Trophoblast cell (in vitro differentiated cells and primary cell): ENCODE data around the gene ADGRF1.

ENCODE experiments used
- DNase-seq, 2 donors: peaks; one replicate each; pipeline ENCODE4 v3.0.0-alpha.2; 2016
- H2AFZ ChIP-seq: 2 replicates; pipeline ENCODE4 v1.6.1; 2013; ENCODE audit warnings: low read length, moderate library complexity, mild to moderate bottlenecking; ENCODE audit not compliant: insufficient read depth, poor library complexity
- H2AK5ac ChIP-seq: 2 replicates; pipeline ENCODE4 v1.6.1; 2013; ENCODE audit warnings: mild to moderate bottlenecking, low read length
- H2BK120ac ChIP-seq: 2 replicates; pipeline ENCODE4 v1.6.1; 2013; ENCODE audit warnings: low read length, mild to moderate bottlenecking, moderate library complexity; ENCODE audit not compliant: insufficient read depth, poor library complexity
- H2BK12ac ChIP-seq: 2 replicates; pipeline ENCODE4 v1.6.1; 2013; ENCODE audit warnings: mild to moderate bottlenecking, low read length, moderate library complexity
- H2BK5ac ChIP-seq: 2 replicates; pipeline ENCODE4 v1.6.1; 2013; ENCODE audit warnings: low read length, low read depth, moderate library complexity, mild to moderate bottlenecking; ENCODE audit not compliant: poor library complexity
- H3K14ac ChIP-seq: 2 replicates; pipeline ENCODE4 v1.6.1; 2013; ENCODE audit warnings: mild to moderate bottlenecking, low read length
- H3K18ac ChIP-seq: 2 replicates; pipeline ENCODE4 v1.6.1; 2013; ENCODE audit warnings: mild to moderate bottlenecking, low read length
- H3K23ac ChIP-seq: 2 replicates; pipeline ENCODE4 v1.6.1; 2013; ENCODE audit warnings: low read length
- H3K27ac ChIP-seq: 2 replicates; pipeline ENCODE4 v1.5.1; 2013; ENCODE audit warnings: low read depth, mild to moderate bottlenecking, inconsistent platforms, low read length, moderate library complexity
- H3K27me3 ChIP-seq: 2 replicates; pipeline ENCODE4 v1.6.1; 2013; ENCODE audit warnings: inconsistent platforms, mild to moderate bottlenecking, low read length, moderate library complexity; ENCODE audit not compliant: insufficient read depth
- H3K36me3 ChIP-seq, 2 experiments: 1 replicate in 1 of 2; 2 replicates in 1 of 2; pipeline ENCODE4 v1.6.1; 2013; ENCODE audit warnings: low read length in 2 of 2, mild to moderate bottlenecking in 2 of 2, moderate library complexity in 1 of 2; ENCODE audit not compliant: insufficient read depth in 2 of 2, control insufficient read depth in 1 of 2
- H3K4ac ChIP-seq: 2 replicates; pipeline ENCODE4 v1.6.1; 2013; ENCODE audit warnings: low read depth, mild to moderate bottlenecking, low read length, moderate library complexity
- H3K4me1 ChIP-seq, 2 experiments: 1 replicate in 1 of 2; 2 replicates in 1 of 2; pipeline ENCODE4 v1.6.1; 2013; ENCODE audit warnings: low read length in 2 of 2, mild to moderate bottlenecking in 2 of 2, moderate library complexity in 1 of 2; ENCODE audit not compliant: insufficient read depth in 2 of 2, control insufficient read depth in 1 of 2
- H3K4me2 ChIP-seq: 2 replicates; pipeline ENCODE4 v1.6.1; 2013; ENCODE audit warnings: inconsistent platforms, mild to moderate bottlenecking, low read length, moderate library complexity
- H3K4me3 ChIP-seq: 2 replicates; pipeline ENCODE4 v1.5.1; 2013; ENCODE audit warnings: mild to moderate bottlenecking, low read depth, low read length, inconsistent platforms
- H3K79me1 ChIP-seq: one replicate; pipeline ENCODE4 v1.6.1; 2013; ENCODE audit warnings: low read length
- H3K79me2 ChIP-seq: 2 replicates; pipeline ENCODE4 v1.6.1; 2013; ENCODE audit warnings: low read length, mild to moderate bottlenecking; ENCODE audit not compliant: control insufficient read depth, insufficient read depth, poor library complexity
- H3K9ac ChIP-seq: 2 replicates; pipeline ENCODE4 v1.6.1; 2013; ENCODE audit warnings: mild to moderate bottlenecking, low read length
- H3K9me3 ChIP-seq: 2 replicates; pipeline ENCODE4 v1.6.1; 2013; ENCODE audit warnings: low read depth, mild to moderate bottlenecking, control low read depth, inconsistent platforms, low read length; ENCODE audit not compliant: insufficient read depth
- H4K12ac ChIP-seq: 2 replicates; pipeline ENCODE4 v1.6.1; 2013; ENCODE audit warnings: low read depth, mild to moderate bottlenecking, low read length, moderate library complexity
- H4K8ac ChIP-seq: 2 replicates; pipeline ENCODE4 v1.6.1; 2013; ENCODE audit warnings: low read depth, mild to moderate bottlenecking, low read length, moderate library complexity
- H4K91ac ChIP-seq: one replicate; pipeline ENCODE4 v1.6.1; 2013; ENCODE audit warnings: low read depth, mild to moderate bottlenecking, low read length, moderate library complexity
- WGBS: extraction: QIAGEN DNeasy Blood & Tissue Kit; methylation state at CpG from one replicate; pipeline ENCODE4 v1.1.7; 2013; ENCODE audit warnings: missing lambda C conversion rate; ENCODE audit not compliant: insufficient read length, insufficient coverage; ENCODE audit errors: extremely low coverage; 5-methylcytosine and 5-hydroxymethylcytosine counted together

The ADGRF1 gene

DNA sequence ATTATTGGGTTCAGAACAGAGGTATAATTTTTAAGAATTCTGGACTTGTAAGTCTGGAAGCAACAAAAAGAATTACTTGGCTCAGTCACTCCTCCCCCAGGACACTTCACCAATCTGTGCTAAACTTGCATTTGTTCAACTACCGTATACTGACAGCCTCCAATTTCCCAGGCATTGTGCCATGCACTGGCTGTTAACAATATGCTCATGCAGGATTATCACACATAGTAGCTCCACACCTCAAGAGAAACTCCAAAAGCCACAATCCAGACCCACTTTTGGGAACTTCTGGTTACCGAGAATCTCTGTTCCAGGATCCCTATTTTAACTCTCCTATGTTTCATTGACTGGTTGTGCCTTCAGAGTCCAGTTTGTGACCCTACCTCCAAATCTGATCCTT, 7.7 kb downstream of the ADGRF1 start:
- Histone ChIP-seq H3K27ac (no peak overlapping the region), H3K27me3 (no peaks in the 10 kb centered on the region), H3K9ac (no peak overlapping the region), H3K36me3 (no peaks in the 10 kb centered on the region), H3K4me3 (no peak overlapping the region), H2BK12ac (no peak overlapping the region), H3K9me3 (no peaks in the 10 kb centered on the region), H3K14ac (no peak overlapping the region), H2BK120ac (no peak overlapping the region), H3K79me2 (no peaks in the 10 kb centered on the region), H3K23ac (no peak overlapping the region), H3K4me2 (peak overlapping the region; percentile 21), H3K79me1 (no peaks in the 10 kb centered on the region), H2AK5ac (no peak overlapping the region), H2AFZ (no peak overlapping the region), H4K12ac (no peak overlapping the region), H4K91ac (no peak overlapping the region), H3K18ac (no peak overlapping the region), H4K8ac (no peak overlapping the region), H2BK5ac (no peak overlapping the region), H3K4me1 (peaks cover 4 to 7% of the 10 kb centered on the region in 2 experiments), H3K4ac (no peak overlapping the region)
- DNase-seq, result no peak
- WGBS, result no CpG with 5 or more reads among the region's 2 CpGs

- Histone ChIP-seq H3K4ac (no peak overlapping the region), H3K4me2 (no peak overlapping the region), H2BK5ac (no peak overlapping the region), H3K4me3 (no peak overlapping the region), H3K36me3 (no peaks in the 10 kb centered on the region), H3K79me2 (no peaks in the 10 kb centered on the region), H3K18ac (no peak overlapping the region), H2AFZ (no peak overlapping the region), H3K23ac (no peak overlapping the region), H4K91ac (no peak overlapping the region), H3K27ac (no peak overlapping the region), H2AK5ac (no peak overlapping the region), H4K12ac (no peak overlapping the region), H3K4me1 (peaks cover 4 to 7% of the 10 kb centered on the region in 2 experiments), H3K9ac (no peak overlapping the region), H4K8ac (no peak overlapping the region), H3K27me3 (no peaks in the 10 kb centered on the region), H3K9me3 (no peaks in the 10 kb centered on the region), H2BK12ac (no peak overlapping the region), H3K79me1 (no peaks in the 10 kb centered on the region), H3K14ac (no peak overlapping the region), H2BK120ac (no peak overlapping the region)
- no CpG with 5 or more reads among the region's 12 CpGs for WGBS
- no peak for DNase-seq
Observed at GRCh38 chr6:47032974-47033765, 9.0 kb downstream of the ADGRF1 start.

- no peak overlapping the region for H3K9ac ChIP-seq
Observed at GRCh38 chr6:47031656-47032055, 10.5 kb downstream of the ADGRF1 start.

DNA sequence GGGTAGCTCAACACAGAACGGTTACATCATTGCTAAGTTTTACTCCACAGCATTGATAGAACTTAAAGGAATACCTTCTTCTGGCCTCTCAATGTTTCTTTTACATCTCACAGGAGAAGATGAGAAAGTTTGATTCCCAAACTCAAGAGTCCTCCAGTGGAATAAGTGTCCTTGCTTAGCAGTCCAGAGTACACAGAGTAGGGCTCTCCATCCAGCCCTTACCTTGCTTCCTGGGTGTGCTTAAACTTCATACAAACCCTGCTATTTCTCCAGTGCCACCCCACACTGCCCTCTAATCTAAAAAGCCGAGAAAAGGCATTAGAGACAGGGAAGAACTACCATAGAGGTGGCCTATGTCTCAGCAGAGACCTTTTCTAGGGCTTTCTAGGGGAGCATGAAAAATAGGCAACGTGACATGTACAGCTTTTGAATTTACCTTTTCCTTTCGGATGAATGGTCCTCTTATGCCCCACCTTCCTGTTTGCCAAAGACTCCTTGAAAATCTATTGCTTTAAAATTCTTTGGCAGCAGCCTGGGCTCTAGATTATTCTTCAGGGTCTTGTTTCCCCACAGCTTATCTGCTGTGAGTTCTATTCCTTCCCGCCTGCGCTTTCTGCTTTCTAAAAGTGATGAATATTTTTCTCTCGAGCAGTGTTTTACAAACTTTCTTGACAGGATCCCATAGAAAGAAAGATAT, 12.1 kb downstream of the ADGRF1 start:
- no peak overlapping the region for H4K8ac ChIP-seq
- no peaks in the 10 kb centered on the region for H3K36me3 ChIP-seq
- H3K79me1 ChIP-seq, result no peaks in the 10 kb centered on the region
- H2BK120ac ChIP-seq, result no peak overlapping the region
- no peak overlapping the region for H2AFZ ChIP-seq
- no peak overlapping the region for H3K14ac ChIP-seq
- no peak overlapping the region for H3K23ac ChIP-seq
- no peaks in the 10 kb centered on the region for H3K79me2 ChIP-seq
- H4K12ac ChIP-seq, result no peak overlapping the region
- H2BK5ac ChIP-seq, result no peak overlapping the region
- H3K18ac ChIP-seq, result no peak overlapping the region
- WGBS, result no CpG with 5 or more reads among the region's 7 CpGs
- no peak for DNase-seq
- H4K91ac ChIP-seq, result no peak overlapping the region
- H2AK5ac ChIP-seq, result no peak overlapping the region
- no peak overlapping the region for H3K27ac ChIP-seq
- no peak overlapping the region for H3K4ac ChIP-seq
- H3K9ac ChIP-seq, result no peak overlapping the region
- no peaks in the 10 kb centered on the region for H3K9me3 ChIP-seq
- no peaks in the 10 kb centered on the region for H3K27me3 ChIP-seq
- H3K4me2 ChIP-seq, result no peak overlapping the region
- H2BK12ac ChIP-seq, result no peak overlapping the region
- no peak overlapping the region for H3K4me3 ChIP-seq
- peaks cover 3 to 7% of the 10 kb centered on the region in 2 experiments for H3K4me1 ChIP-seq

More at GRCh38 chr6:47031656-47032055, 10.5 kb downstream of the ADGRF1 start:
- no peak overlapping the region for H2AK5ac ChIP-seq
- H3K4me3 ChIP-seq, result no peak overlapping the region
- H2BK5ac ChIP-seq, result no peak overlapping the region
- no peak overlapping the region for H3K18ac ChIP-seq
- H4K12ac ChIP-seq, result no peak overlapping the region
- WGBS, result no CpG with 5 or more reads among the region's 3 CpGs
- no peaks in the 10 kb centered on the region for H3K9me3 ChIP-seq
- no peak overlapping the region for H3K4ac ChIP-seq
- H3K27ac ChIP-seq, result no peak overlapping the region
- H3K79me1 ChIP-seq, result no peaks in the 10 kb centered on the region
- H3K14ac ChIP-seq, result no peak overlapping the region
- no peak overlapping the region for H2BK12ac ChIP-seq
- H3K4me2 ChIP-seq, result no peak overlapping the region
- no peaks in the 10 kb centered on the region for H3K36me3 ChIP-seq
- H3K4me1 ChIP-seq, result peaks cover 4 to 7% of the 10 kb centered on the region in 2 experiments
- DNase-seq, result no peak
- no peaks in the 10 kb centered on the region for H3K27me3 ChIP-seq
- no peaks in the 10 kb centered on the region for H3K79me2 ChIP-seq
- no peak overlapping the region for H2AFZ ChIP-seq
- H4K8ac ChIP-seq, result no peak overlapping the region
- H3K23ac ChIP-seq, result no peak overlapping the region
- H4K91ac ChIP-seq, result no peak overlapping the region
- no peak overlapping the region for H2BK120ac ChIP-seq
